AML-193 (cell line): ENCODE results near the gene RAP2A.
A peak's percentile ranks its signal among the peaks of the same experiment; 100 is the strongest.

ENCODE experiments used
- DNase-seq, 2 experiments: peaks; one replicate each; lab custom pipeline; 2025; lab: John Stamatoyannopoulos, UW

RAP2A gene

GRCh38 chr13:97422118-97423054 lies 11.6 kb upstream of the RAP2A start:
- DNase-seq, result no peak

DNA sequence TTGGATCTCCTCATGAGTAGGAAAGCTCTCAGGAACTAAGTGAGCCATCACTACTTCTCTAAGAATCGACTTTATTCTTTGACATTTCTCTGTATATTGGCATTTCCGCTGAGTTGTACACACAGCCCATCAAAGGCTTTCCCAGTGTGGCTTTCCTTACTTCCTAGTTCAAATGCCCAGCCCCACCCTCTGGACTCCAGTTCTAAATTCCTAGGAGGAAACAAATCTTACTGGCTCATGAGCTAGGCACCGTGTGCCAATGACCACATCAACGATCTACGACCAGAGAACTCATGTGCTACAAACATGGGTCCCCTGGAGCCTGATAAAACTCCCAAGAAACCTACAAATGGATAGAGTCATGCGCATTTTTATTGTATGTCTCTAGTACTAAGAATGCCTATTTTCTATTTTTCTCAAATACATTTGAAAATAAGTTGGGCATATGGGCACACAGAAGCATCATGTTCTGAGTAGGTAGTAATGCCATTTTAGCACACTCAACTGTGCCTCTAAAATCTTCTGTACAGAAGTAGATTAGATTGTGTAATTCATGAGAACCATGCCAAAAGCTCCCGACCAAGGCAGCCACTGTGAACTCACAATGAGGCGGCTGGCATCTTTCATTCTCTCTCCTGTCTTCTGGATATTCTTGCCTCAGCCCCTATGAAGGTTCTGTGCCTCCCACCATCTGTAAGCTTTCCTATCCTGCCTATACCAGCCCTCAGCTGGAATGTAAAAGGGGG lies 10.5 kb upstream of the RAP2A start:
- no peak for DNase-seq

DNA sequence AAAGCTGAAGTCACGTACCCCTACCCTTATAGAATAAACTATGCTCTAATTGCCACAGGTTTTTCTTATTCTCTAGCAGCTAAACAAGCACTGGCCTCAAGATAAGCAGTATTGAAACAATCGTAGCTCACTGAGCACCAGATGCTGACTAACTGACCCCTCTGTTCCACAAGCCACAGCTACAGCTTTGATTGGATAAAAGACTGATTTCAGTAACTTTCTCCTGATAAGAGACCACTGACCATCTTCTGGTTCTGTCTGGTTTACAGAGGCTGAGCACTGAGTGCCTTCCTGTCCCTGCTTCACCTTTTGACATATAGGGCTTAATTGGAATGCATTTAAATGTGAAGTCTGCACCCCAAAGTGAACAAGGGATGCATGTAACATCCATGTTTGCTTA lies 8.4 kb upstream of the RAP2A start:
- DNase-seq, result no peak

DNA sequence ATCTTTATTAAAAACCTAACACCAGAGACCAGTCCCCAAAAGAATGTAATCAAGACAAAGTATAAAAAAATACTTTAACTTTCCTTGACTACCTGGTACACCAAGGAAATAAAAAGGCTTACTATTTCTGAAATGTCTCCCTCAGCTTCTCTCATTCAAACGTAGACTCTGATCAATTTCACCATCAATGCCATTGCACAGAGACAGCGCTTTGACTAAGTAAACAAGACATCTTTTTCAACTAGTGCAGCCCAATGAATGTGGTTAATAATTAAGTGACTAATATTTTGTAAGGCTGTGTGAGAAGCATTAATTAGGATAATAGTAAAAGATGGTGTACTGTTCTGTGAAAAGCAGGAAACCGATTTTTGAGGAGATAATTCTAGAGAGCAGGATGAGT lies 7.3 kb upstream of the RAP2A start:
- no peak for DNase-seq

GRCh38 chr13:97429681-97430081 lies 4.3 kb upstream of the RAP2A start:
- no peak for DNase-seq

- DNase-seq, result no peak
These were observed 3.7 kb upstream of the RAP2A start for GRCh38 chr13:97430296-97430695.

DNA sequence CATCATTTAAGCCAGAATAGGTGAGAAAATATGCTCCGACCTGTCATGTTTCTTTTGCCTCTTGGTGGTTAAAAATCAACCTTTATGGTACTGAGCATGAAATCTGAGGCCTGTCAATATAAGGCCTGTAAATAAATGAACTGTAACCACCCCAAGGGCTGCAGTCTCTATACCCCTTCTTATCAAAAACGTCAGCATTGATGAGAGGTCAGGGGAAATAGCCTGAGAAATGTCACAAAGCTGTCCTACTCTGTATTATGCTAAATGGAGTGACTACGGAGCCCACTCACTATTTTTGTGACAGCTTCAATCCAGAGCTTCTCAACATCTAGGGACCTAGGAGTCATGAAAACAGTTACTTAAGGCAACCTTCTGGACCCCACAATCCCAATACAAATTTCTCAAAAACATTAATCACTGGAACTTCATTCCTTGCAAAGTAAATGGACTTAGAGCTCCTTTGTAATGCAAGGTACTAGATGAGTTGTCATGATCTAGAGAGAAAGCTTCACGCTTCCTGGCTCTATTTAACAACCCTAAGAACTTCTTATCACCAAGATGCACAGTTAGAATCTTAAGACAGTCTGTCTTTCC lies 2.7 kb upstream of the RAP2A start:
- no peak for DNase-seq

- DNase-seq, result peak in 1 of 2 experiments; percentile 42
These were observed 1.6 kb upstream of the RAP2A start for GRCh38 chr13:97432232-97432916.

GRCh38 chr13:97432917-97433726 lies 847 bp upstream of the RAP2A start:
- DNase-seq, result peak; percentile 99 to 100

DNA sequence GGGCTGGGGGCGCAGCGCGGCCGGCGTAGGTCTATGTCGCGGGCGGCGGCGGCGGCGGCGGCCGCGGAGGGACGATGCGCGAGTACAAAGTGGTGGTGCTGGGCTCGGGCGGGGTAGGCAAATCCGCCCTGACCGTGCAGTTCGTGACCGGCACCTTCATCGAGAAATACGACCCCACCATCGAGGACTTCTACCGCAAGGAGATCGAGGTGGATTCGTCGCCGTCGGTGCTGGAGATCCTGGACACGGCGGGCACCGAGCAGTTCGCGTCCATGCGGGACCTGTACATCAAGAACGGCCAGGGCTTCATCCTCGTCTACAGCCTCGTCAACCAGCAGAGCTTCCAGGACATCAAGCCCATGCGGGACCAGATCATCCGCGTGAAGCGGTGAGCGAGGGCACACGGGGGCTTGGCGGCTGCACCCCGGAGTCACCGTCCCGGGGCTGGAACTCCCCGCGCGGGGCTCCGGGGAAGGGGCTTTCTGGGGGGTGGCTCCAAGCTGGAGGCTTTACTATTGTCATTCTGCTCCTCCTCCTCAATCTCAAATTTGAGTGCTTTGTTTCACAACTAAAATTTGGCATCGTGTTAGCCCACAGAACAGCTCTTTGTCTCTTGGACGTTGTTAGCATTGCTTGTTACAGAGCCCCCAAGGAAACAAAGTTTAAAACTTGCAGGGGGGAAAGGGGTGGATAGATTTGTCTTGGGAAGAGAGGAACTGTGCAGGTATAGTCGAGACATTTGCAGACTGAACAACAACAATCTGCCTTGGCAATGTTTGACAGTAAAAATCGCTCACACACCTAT lies 630 bp downstream of the RAP2A start:
- peak in 1 of 2 experiments; percentile 27 for DNase-seq

GRCh38 chr13:97435323-97435722 lies 1.4 kb downstream of the RAP2A start:
- peak; percentile 37 to 45 for DNase-seq

- DNase-seq, result peak in 1 of 2 experiments; percentile 19
These were observed 1.8 kb downstream of the RAP2A start for GRCh38 chr13:97435794-97436193.

DNA sequence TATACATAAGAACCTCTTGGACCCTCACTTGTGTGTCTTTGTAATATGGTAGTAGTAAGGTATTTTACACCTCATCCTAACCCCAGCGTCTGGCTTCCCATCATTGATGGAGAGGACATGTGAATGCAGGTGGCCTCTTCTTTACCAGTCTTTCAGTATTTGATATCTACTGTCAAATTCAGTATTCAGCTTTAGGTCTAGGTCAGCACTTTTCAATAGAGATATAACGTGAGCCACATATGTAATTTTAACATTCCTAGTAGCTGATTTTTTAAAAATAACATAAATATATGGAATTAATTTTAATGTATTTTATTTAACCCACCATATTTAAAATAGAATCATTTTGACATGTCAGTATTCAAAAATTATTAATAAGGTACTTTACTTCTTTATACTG lies 2.9 kb downstream of the RAP2A start:
- DNase-seq, result no peak

DNA sequence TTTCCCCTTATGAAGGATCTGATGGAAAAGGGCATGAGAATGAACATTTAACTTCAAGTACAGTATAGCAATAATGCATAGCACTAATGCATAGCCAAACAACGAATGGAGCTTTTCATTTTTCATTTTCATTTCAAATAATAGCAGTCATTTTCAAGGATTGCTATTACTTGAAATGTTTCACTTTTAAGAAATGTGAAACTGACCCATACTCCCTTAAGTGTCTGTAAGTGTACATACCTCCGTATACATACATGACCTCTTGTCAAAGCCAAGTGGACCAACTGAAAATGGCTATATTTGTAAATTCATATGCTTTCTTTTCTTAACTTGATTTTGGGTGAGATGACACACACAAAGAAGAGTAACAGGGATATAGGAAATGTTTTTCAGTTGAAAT lies 3.8 kb downstream of the RAP2A start:
- no peak for DNase-seq

DNA sequence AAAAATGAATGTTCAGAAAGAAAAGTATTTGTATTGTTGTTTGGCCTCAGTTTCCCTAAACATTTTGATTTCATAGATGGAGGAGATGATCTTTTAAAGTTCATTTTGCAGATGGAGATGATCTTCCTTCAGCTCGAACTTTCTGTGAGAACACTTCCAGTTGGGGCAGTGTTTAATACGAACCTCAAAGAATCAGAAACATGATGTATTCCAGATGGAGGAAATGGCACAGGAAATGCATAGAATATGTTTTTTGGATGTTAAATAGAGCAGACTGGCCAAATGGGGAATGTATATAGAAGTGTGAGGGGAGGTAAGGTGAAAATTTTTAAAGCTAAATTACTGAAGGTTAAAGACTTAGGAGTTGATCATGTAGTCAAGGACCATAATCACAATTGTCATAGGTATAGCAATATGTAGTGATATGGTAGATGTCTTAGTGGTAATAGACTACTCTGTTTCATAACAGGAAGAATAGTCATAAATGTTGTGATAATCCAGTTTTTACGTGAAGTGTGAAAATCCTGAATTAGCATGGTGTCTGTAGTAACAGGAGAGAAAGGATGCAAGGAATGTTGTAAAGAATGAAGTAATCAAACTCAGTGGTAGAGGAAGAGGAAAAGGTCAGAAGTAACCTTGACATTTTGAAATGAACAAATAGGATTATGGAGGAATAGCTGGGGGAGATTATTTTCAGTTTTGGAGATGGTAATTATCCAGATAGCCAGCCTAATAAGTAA lies 5.1 kb downstream of the RAP2A start:
- DNase-seq, result no peak

DNA sequence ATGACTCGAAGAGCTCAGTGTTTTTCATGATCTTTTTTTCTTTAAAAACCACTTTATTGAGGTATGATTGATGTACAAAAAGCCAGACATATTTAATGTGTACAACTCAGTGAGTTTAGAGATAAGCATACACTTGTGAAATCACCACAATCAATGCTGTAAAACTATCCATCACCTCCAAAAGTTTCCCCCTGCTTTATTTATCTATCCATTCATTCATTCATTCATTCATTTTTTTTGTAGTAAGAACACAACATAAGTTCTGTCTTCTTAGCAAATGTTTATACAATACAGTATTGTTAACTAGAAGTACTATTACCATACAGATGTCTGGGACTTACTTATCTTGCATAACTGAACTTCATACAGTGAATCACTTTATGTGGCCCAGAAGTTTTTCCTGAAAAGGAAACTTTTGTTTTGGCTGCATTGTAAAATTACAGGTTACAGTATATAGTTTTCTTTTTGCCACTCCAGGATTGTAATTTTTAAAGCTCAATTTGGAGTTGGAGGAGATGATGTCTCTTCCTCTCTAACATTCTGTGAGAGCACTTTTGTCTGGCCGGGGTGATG lies 6.7 kb downstream of the RAP2A start:
- DNase-seq, result no peak

DNA sequence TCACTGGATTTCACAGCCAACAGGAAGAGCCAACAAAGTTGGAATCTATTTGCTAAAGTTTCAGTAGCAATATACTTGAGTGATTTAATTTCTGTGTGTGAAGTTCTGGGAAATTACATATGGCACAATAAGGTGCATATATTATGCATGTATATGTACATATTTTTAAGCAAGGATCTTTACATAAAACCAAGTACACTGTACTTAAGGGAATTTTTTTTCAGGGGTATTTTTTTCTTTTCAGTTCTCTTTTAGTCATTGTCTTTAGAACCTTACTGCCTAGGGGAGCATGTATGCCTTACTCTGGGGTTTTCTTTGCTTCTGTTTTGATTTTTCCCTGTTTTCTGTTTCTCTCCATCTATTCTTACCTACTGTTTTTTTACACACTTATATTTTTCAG lies 7.4 kb downstream of the RAP2A start:
- DNase-seq, result no peak

- DNase-seq, result no peak
These were observed 11.7 kb downstream of the RAP2A start for GRCh38 chr13:97445522-97446187.

DNA sequence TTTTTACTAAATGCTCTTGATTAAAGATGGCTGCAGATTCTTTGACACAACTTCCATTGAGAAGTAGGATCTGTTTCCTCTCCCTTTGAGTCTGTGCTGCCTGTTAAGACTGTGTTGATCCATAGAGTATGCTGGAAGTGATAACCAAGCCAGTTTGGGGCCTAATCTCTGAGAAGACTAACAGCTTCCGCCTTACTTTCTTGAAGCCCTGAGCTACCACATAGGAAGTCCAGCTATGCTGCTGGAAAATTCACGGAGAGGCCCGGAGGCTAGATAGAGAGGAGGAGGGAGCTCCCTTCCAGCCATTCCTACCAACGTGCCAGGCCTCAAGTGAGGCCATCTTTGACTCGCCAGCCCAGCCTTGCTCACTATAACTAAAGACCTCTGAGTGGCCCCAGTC lies 12.5 kb downstream of the RAP2A start:
- no peak for DNase-seq
